ENCODE measurements around the gene KAT6B.

- TF ChIP-seq POLR2AphosphoS5 (IDR thresholded peaks at IDR 0.05) = no peak
- TF ChIP-seq CTCF (IDR thresholded peaks at IDR 0.05) = no peak
Observed at GRCh38 chr10:75033399-75034130, 207.2 kb downstream of the KAT6B start.

All from prostate gland (tissue), 2 donors.